ENCODE results near the gene CCDC112.

- TF ChIP-seq CTCF (IDR thresholded peaks at IDR 0.05) (no peak), POLR2A (IDR thresholded peaks at IDR 0.05) (no peak), POLR2AphosphoS5 (IDR thresholded peaks at IDR 0.05) (no peak), EP300 (IDR thresholded peaks at IDR 0.05) (no peak)
Observed at GRCh38 chr5:115325296-115325959, 29.0 kb upstream of the CCDC112 start.

Data from gastroesophageal sphincter (tissue), 3 donors.